Peyer's patch (tissue), 4 donors: ENCODE data around the gene ADAMTS18. TPM values are rescaled to one million over a fixed set of nuclear protein-coding genes. Genes with fewer than 3 reads are reported as not detected.

Source experiments
- DNase-seq, 3 donors: peaks; one replicate each; pipeline ENCODE4 v3.0.0-alpha.2; 2017 to 2019
- H3K27ac ChIP-seq, 4 donors: fragments of 200-600 bp; sonication (generic); one replicate each; pipeline ENCODE4 v1.5.1; 2016 to 2019
- H3K27me3 ChIP-seq, 2 donors: fragments of 200-600 bp; sonication (generic); one replicate each; pipeline ENCODE4 v1.5.1; 2019
- H3K36me3 ChIP-seq, 3 donors: fragments of 200-600 bp; sonication (generic); one replicate each; pipeline ENCODE4 v1.5.1; 2016 to 2019
- H3K4me1 ChIP-seq, 4 donors: fragments of 200-600 bp; sonication (generic); one replicate each; pipeline ENCODE4 v1.5.1; 2016 to 2019
- H3K4me3 ChIP-seq, 4 donors: fragments of 200-600 bp; sonication (generic); 1 replicate in 3 of 4; 2 replicates in 1 of 4; pipeline ENCODE4 v1.5.1; 2016 to 2019; ENCODE audit warnings: mild to moderate bottlenecking in 1 of 4
- H3K9me3 ChIP-seq, 4 donors: fragments of 200-600 bp; sonication (generic); one replicate each; pipeline ENCODE4 v1.5.1; 2016 to 2019; ENCODE audit warnings: mild to moderate bottlenecking in 1 of 4
- CTCF ChIP-seq, 6 experiments: fragments of 450-650 bp in 4 of 6; fragments of 200-600 bp in 2 of 6; sonication (generic) in 1 of 6; IDR thresholded peaks; one replicate each; pipeline ENCODE4 v1.5.1; 2017 to 2019; ENCODE audit warnings: antibody characterized with exemption in 6 of 6, mild to moderate bottlenecking in 3 of 6, moderate library complexity in 1 of 6
- POLR2A ChIP-seq, 2 donors: fragments of 450-650 bp; IDR thresholded peaks; one replicate each; pipeline ENCODE4 v1.5.1; 2017; ENCODE audit warnings: antibody characterized with exemption in 2 of 2, mild to moderate bottlenecking in 2 of 2, moderate library complexity in 2 of 2
- total RNA-seq, 4 donors: library from RNA; depleted of rRNA; stranded (reverse); fragments of >200 nt; gene quantifications; one replicate each; pipeline ENCODE4 v1.1.0, GENCODE V29; 2016

Gene ADAMTS18
- total RNA-seq, 4 donors from 2014 or later = 0.27 to 2.5 TPM; not detected in 2

GRCh38 chr16:77376358-77376757 lies 58.5 kb downstream of the ADAMTS18 start:
- no peak for TF ChIP-seq POLR2A (IDR thresholded peaks at IDR 0.05)
- TF ChIP-seq CTCF (IDR thresholded peaks at IDR 0.05) = no peak
- Histone ChIP-seq H3K27me3 (no peaks in the 10 kb centered on the region), H3K27ac (no peak overlapping the region), H3K36me3 (no peaks in the 10 kb centered on the region), H3K4me1 (no peaks in the 10 kb centered on the region), H3K9me3 (no peaks in the 10 kb centered on the region), H3K4me3 (no peak overlapping the region)
- DNase-seq = no peak

GRCh38 chr16:77375396-77375795 lies 59.4 kb downstream of the ADAMTS18 start:
- H3K9me3 ChIP-seq = no peaks in the 10 kb centered on the region
- no peaks in the 10 kb centered on the region for H3K4me1 ChIP-seq
- no peaks in the 10 kb centered on the region for H3K36me3 ChIP-seq
- H3K27me3 ChIP-seq = no peaks in the 10 kb centered on the region
- no peak for TF ChIP-seq CTCF (IDR thresholded peaks at IDR 0.05)
- TF ChIP-seq POLR2A (IDR thresholded peaks at IDR 0.05) = no peak
- H3K27ac ChIP-seq = no peak overlapping the region
- no peak overlapping the region for H3K4me3 ChIP-seq
- DNase-seq = no peak

- Histone ChIP-seq H3K9me3 (no peaks in the 10 kb centered on the region), H3K4me1 (no peaks in the 10 kb centered on the region), H3K36me3 (no peaks in the 10 kb centered on the region), H3K27me3 (no peaks in the 10 kb centered on the region), H3K27ac (no peak overlapping the region), H3K4me3 (no peak overlapping the region)
- no peak for DNase-seq
- TF ChIP-seq POLR2A (IDR thresholded peaks at IDR 0.05) = no peak
- TF ChIP-seq CTCF (IDR thresholded peaks at IDR 0.05) = no peak
Measured at GRCh38 chr16:77374384-77374783, 60.5 kb downstream of the ADAMTS18 start.

- Histone ChIP-seq H3K9me3 (no peaks in the 10 kb centered on the region), H3K36me3 (no peaks in the 10 kb centered on the region), H3K4me3 (no peak overlapping the region), H3K4me1 (no peaks in the 10 kb centered on the region), H3K27me3 (no peaks in the 10 kb centered on the region), H3K27ac (no peak overlapping the region)
- TF ChIP-seq CTCF (IDR thresholded peaks at IDR 0.05) (no peak), POLR2A (IDR thresholded peaks at IDR 0.05) (no peak)
- no peak for DNase-seq
Measured at GRCh38 chr16:77373726-77374125, 61.1 kb downstream of the ADAMTS18 start.

- no peak overlapping the region for H3K27ac ChIP-seq
- no peaks in the 10 kb centered on the region for H3K27me3 ChIP-seq
- no peak for DNase-seq
- H3K4me3 ChIP-seq = no peak overlapping the region
- no peaks in the 10 kb centered on the region for H3K4me1 ChIP-seq
- no peaks in the 10 kb centered on the region for H3K36me3 ChIP-seq
- TF ChIP-seq CTCF (IDR thresholded peaks at IDR 0.05) (no peak), POLR2A (IDR thresholded peaks at IDR 0.05) (no peak)
- H3K9me3 ChIP-seq = no peaks in the 10 kb centered on the region
Measured at GRCh38 chr16:77364770-77365169, 70.1 kb downstream of the ADAMTS18 start.

GRCh38 chr16:77359065-77359502 lies 75.8 kb downstream of the ADAMTS18 start:
- H3K4me3 ChIP-seq = no peak overlapping the region
- TF ChIP-seq CTCF (IDR thresholded peaks at IDR 0.05) (no peak), POLR2A (IDR thresholded peaks at IDR 0.05) (no peak)
- H3K27me3 ChIP-seq = no peaks in the 10 kb centered on the region
- H3K9me3 ChIP-seq = no peaks in the 10 kb centered on the region
- no peaks in the 10 kb centered on the region for H3K4me1 ChIP-seq
- H3K27ac ChIP-seq = no peak overlapping the region
- DNase-seq = no peak
- no peaks in the 10 kb centered on the region for H3K36me3 ChIP-seq
